H1 (cell line): ENCODE measurements around the gene CCIN. TPM values are rescaled to one million over a fixed set of nuclear protein-coding genes. Genes with fewer than 3 reads are reported as not detected.

Experiments used
- CTCF ChIA-PET: fragments of 300-600 bp; sonication (Branson Sonifier 250); formaldehyde crosslinking; loops from one replicate; lab custom pipeline; 2021; ENCODE audit not compliant: partially characterized antibody; lab: Charles Lee
- POLR2A ChIA-PET: fragments of 300-600 bp; sonication (Branson Sonifier 250); formaldehyde crosslinking; loops from one replicate; lab custom pipeline; 2021; ENCODE audit warnings: inconsistent platforms; ENCODE audit not compliant: partially characterized antibody; lab: Charles Lee
- DNase-seq, 2 experiments: peaks; one replicate each; pipeline versions ENCODE4 v3.0.0 to v3.0.0-alpha.2; 2010 to 2022; ENCODE audit warnings: low spot score in 2 of 2, low read depth in 1 of 2, mixed read lengths in 1 of 2
- FAIRE-seq: peaks from 2 replicates; lab custom pipeline; 2011; peaks lifted over from hg19 to GRCh38; lab: Jason Lieb, UNC
- H2AFZ ChIP-seq: 2 replicates; pipeline ENCODE4 v1.8.1; 2012; ENCODE audit warnings: low read length, inconsistent platforms
- H2AK5ac ChIP-seq: 2 replicates; pipeline ENCODE4 v1.6.1; 2013; ENCODE audit warnings: low read depth, low read length
- H2BK120ac ChIP-seq: replicated peaks from 2 replicates; pipeline ENCODE3; 2013; ENCODE audit warnings: low read depth, low read length, inconsistent platforms
- H2BK12ac ChIP-seq: 2 replicates; pipeline ENCODE4 v1.6.1; 2013; ENCODE audit warnings: low read depth, low read length
- H2BK15ac ChIP-seq: 2 replicates; pipeline ENCODE4 v1.6.1; 2013; ENCODE audit warnings: low read length
- H2BK20ac ChIP-seq: 2 replicates; pipeline ENCODE4 v1.6.1; 2013; ENCODE audit warnings: low read length
- H2BK5ac ChIP-seq: 2 replicates; pipeline ENCODE4 v1.6.1; 2013; ENCODE audit warnings: low read depth, low read length
- H3K14ac ChIP-seq: 2 replicates; pipeline ENCODE4 v1.6.1; 2013; ENCODE audit warnings: inconsistent platforms; ENCODE audit not compliant: insufficient read length
- H3K18ac ChIP-seq: 2 replicates; pipeline ENCODE4 v1.6.1; 2013; ENCODE audit warnings: low read length; ENCODE audit errors: extremely low read depth
- H3K23ac ChIP-seq: 2 replicates; pipeline ENCODE4 v1.6.1; 2013; ENCODE audit warnings: inconsistent platforms; ENCODE audit not compliant: insufficient read length
- H3K23me2 ChIP-seq: 2 replicates; pipeline ENCODE4 v1.6.1; 2013; ENCODE audit warnings: low read depth, low read length
- H3K27ac ChIP-seq: 2 replicates; pipeline ENCODE4 v1.6.1; 2011; ENCODE audit warnings: low read depth, low read length, inconsistent platforms
- H3K27me3 ChIP-seq, 4 experiments: replicated peaks in 1 of 4; 1 replicate in 1 of 4; 2 replicates in 3 of 4; pipeline versions ENCODE4 v1.6.1 to v1.8.1; 2011 to 2013; ENCODE audit warnings: low read length in 3 of 4, mild to moderate bottlenecking in 3 of 4, inconsistent platforms in 2 of 4, mixed read lengths in 2 of 4, moderate library complexity in 1 of 4; ENCODE audit not compliant: control insufficient read depth in 3 of 4, insufficient read depth in 3 of 4; ENCODE audit errors: extremely low read depth in 1 of 4
- H3K36me3 ChIP-seq, 4 experiments: 2 replicates each; pipeline versions ENCODE4 v1.6.1 to v1.8.1; 2011 to 2013; ENCODE audit warnings: mild to moderate bottlenecking in 4 of 4, low read length in 3 of 4, moderate library complexity in 2 of 4, control low read depth in 1 of 4, inconsistent platforms in 1 of 4; ENCODE audit not compliant: insufficient read depth in 4 of 4, control insufficient read depth in 2 of 4
- H3K4ac ChIP-seq: replicated peaks from 2 replicates; pipeline ENCODE3; 2013; ENCODE audit warnings: low read length, low read depth, mixed read lengths, inconsistent platforms; ENCODE audit not compliant: insufficient read length
- H3K4me1 ChIP-seq, 4 experiments: replicated peaks in 1 of 4; 1 replicate in 1 of 4; 2 replicates in 3 of 4; pipeline versions ENCODE4 v1.6.1 to v1.8.1; 2011 to 2013; ENCODE audit warnings: low read length in 3 of 4, inconsistent platforms in 2 of 4, mixed read lengths in 1 of 4; ENCODE audit not compliant: insufficient read depth in 4 of 4, control insufficient read depth in 3 of 4
- H3K4me2 ChIP-seq, 2 experiments: 2 replicates each; pipeline versions ENCODE4 v1.6.1 to v1.8.1; 2011 to 2013; ENCODE audit warnings: low read depth in 2 of 2, low read length in 2 of 2, control low read depth in 1 of 2, inconsistent platforms in 1 of 2, mild to moderate bottlenecking in 1 of 2; ENCODE audit not compliant: insufficient read depth in 1 of 2
- H3K4me3 ChIP-seq, 4 experiments: fragments of 200-600, 300-600 bp in 1 of 4; sonication (generic), shearing (Covaris generic), sonication (Bioruptor Twin) in 1 of 4; 2 replicates each; pipeline versions ENCODE4 v1.5.1 to v1.8.1; 2011 to 2016; ENCODE audit warnings: low read length in 4 of 4, low read depth in 3 of 4, control low read depth in 2 of 4, inconsistent platforms in 2 of 4, mild to moderate bottlenecking in 2 of 4, mixed read lengths in 1 of 4, moderate library complexity in 1 of 4; ENCODE audit not compliant: insufficient read depth in 2 of 4; ENCODE audit errors: extremely low read depth in 1 of 4
- H3K56ac ChIP-seq: replicated peaks from 2 replicates; pipeline ENCODE3; 2013; ENCODE audit warnings: low read depth, mild to moderate bottlenecking, mixed read lengths, low read length, inconsistent platforms; ENCODE audit not compliant: insufficient read length
- H3K79me1 ChIP-seq: 2 replicates; pipeline ENCODE4 v1.6.1; 2013; ENCODE audit warnings: low read depth, low read length, control low read depth
- H3K79me2 ChIP-seq, 2 experiments: 2 replicates each; pipeline versions ENCODE4 v1.6.1 to v1.8.1; 2012 to 2013; ENCODE audit warnings: low read length in 2 of 2, mild to moderate bottlenecking in 2 of 2, inconsistent platforms in 1 of 2; ENCODE audit not compliant: insufficient read depth in 2 of 2, control insufficient read depth in 1 of 2
- H3K9ac ChIP-seq, 4 experiments: replicated peaks in 1 of 4; 1 replicate in 1 of 4; 2 replicates in 3 of 4; pipeline versions ENCODE4 v1.6.1 to v1.8.1; 2011 to 2013; ENCODE audit warnings: low read depth in 3 of 4, low read length in 3 of 4, control low read depth in 2 of 4, mild to moderate bottlenecking in 2 of 4, moderate library complexity in 2 of 4, inconsistent platforms in 1 of 4; ENCODE audit errors: extremely low read depth in 1 of 4
- H3K9me3 ChIP-seq, 2 experiments: 2 replicates each; pipeline versions ENCODE4 v1.6.1 to v1.8.1; 2012 to 2013; ENCODE audit warnings: mild to moderate bottlenecking in 2 of 2, moderate library complexity in 2 of 2, control low read depth in 1 of 2, inconsistent platforms in 1 of 2, low read depth in 1 of 2, low read length in 1 of 2, mixed read lengths in 1 of 2; ENCODE audit not compliant: insufficient read depth in 2 of 2
- H4K20me1 ChIP-seq, 2 experiments: replicated peaks in 1 of 2; 2 replicates each; pipeline versions ENCODE3 to v1.8.1; 2011 to 2013; ENCODE audit warnings: inconsistent platforms in 2 of 2, low read length in 2 of 2, mild to moderate bottlenecking in 1 of 2; ENCODE audit not compliant: insufficient read depth in 2 of 2, control insufficient read depth in 1 of 2
- H4K5ac ChIP-seq: 2 replicates; pipeline ENCODE4 v1.6.1; 2013; ENCODE audit warnings: low read length, low read depth, mixed read lengths, inconsistent platforms; ENCODE audit not compliant: insufficient read length
- H4K8ac ChIP-seq: 2 replicates; pipeline ENCODE4 v1.8.0; 2013; ENCODE audit warnings: mild to moderate bottlenecking, moderate library complexity, low read length, inconsistent platforms; ENCODE audit not compliant: insufficient read depth; ENCODE audit errors: extremely low read depth
- H4K91ac ChIP-seq: replicated peaks from 2 replicates; pipeline ENCODE3; 2013; ENCODE audit warnings: low read length, mixed read lengths, inconsistent platforms; ENCODE audit not compliant: insufficient read length
- BRCA1 ChIP-seq: IDR thresholded peaks from 2 replicates; pipeline ENCODE4 v1.6.1; 2012; ENCODE audit warnings: low read depth, low read length, improper control_type of control experiment
- CTBP2 ChIP-seq: IDR thresholded peaks from 2 replicates; pipeline ENCODE4 v1.7.0; 2011; ENCODE audit warnings: borderline replicate concordance, mild to moderate bottlenecking, moderate library complexity, mixed read lengths, low read length; ENCODE audit not compliant: insufficient read depth, insufficient read length
- EGR1 ChIP-seq: IDR thresholded peaks from 2 replicates; pipeline ENCODE4 v1.6.1; 2011; ENCODE audit warnings: low read depth, low read length, borderline replicate concordance
- GABPA ChIP-seq: IDR thresholded peaks from 2 replicates; pipeline ENCODE4 v1.6.1; 2011; ENCODE audit warnings: mild to moderate bottlenecking, low read length, moderate library complexity, borderline replicate concordance; ENCODE audit not compliant: insufficient read depth
- HDAC2 ChIP-seq, 2 experiments: fragments of 300-600 bp in 1 of 2; sonication (generic) in 1 of 2; IDR thresholded peaks; 2 replicates each; pipeline ENCODE4 v1.6.1; 2011 to 2012; ENCODE audit warnings: low read depth in 2 of 2, low read length in 2 of 2, mild to moderate bottlenecking in 2 of 2, moderate library complexity in 2 of 2, borderline replicate concordance in 1 of 2, inconsistent platforms in 1 of 2
- NRF1 ChIP-seq: IDR thresholded peaks from 2 replicates; pipeline ENCODE4 v1.6.1; 2011; ENCODE audit warnings: mild to moderate bottlenecking, low read depth, low read length, improper control_type of control experiment
- RAD21 ChIP-seq, 2 experiments: IDR thresholded peaks in 1 of 2; conservative IDR thresholded peaks in 1 of 2; 2 replicates each; pipeline ENCODE4 v1.6.1; 2011; ENCODE audit warnings: low read depth in 2 of 2, low read length in 2 of 2, improper control_type of control experiment in 1 of 2, inconsistent platforms in 1 of 2, mild to moderate bottlenecking in 1 of 2, moderate library complexity in 1 of 2
- RFX5 ChIP-seq: IDR thresholded peaks from 2 replicates; pipeline ENCODE4 v1.6.1; 2011; ENCODE audit warnings: low read depth, low read length, improper control_type of control experiment, borderline replicate concordance
- SIX5 ChIP-seq: IDR thresholded peaks from 2 replicates; pipeline ENCODE4 v1.6.1; 2011; ENCODE audit warnings: mild to moderate bottlenecking, low read depth, low read length
- SP1 ChIP-seq: IDR thresholded peaks from 2 replicates; pipeline ENCODE4 v1.6.1; 2011; ENCODE audit warnings: low read depth, low read length
- SP2 ChIP-seq: IDR thresholded peaks from 2 replicates; pipeline ENCODE4 v1.6.1; 2012; ENCODE audit warnings: mild to moderate bottlenecking, low read length, inconsistent platforms
- WGBS, 2 experiments: shearing (Covaris generic) in 1 of 2; methylation state at CpG; one replicate each; pipeline versions ENCODE4 v1.1.6 to v1.1.7; 2013 to 2015; ENCODE audit warnings: low lambda C conversion rate in 2 of 2, mixed read lengths in 2 of 2, inconsistent platforms in 1 of 2, low coverage in 1 of 2, missing lambda C conversion rate in 1 of 2; ENCODE audit not compliant: insufficient replicate concordance in 2 of 2, insufficient coverage in 1 of 2, insufficient read length in 1 of 2; ENCODE audit errors: extremely low coverage in 1 of 2, missing lambda C conversion rate in 1 of 2; 5-methylcytosine and 5-hydroxymethylcytosine counted together
- polyA plus RNA-seq, 7 experiments: library from polyadenylated mRNA; depleted of rRNA in 3 of 7; stranded (reverse) in 5 of 7; unstranded in 2 of 7; fragments of >200 nt in 5 of 7; fragments of 200-250 nt in 2 of 7; gene quantifications; 1 replicate in 5 of 7; 2 replicates in 1 of 7; 4 replicates in 1 of 7; pipeline versions ENCODE4 v1.2.1 to v1.2.3, GENCODE V29; 2011 to 2013; ENCODE audit warnings: missing spikeins in 2 of 7, mixed read lengths in 2 of 7
- total RNA-seq: library from RNA; stranded (reverse); fragmentation: NEBNext Ultra II Directional; extraction: Animal tissue kit (Norgen Biotek cat#: 25700); gene quantifications from 2 replicates; pipeline ENCODE4 v1.2.1, GENCODE V29; 2021

Gene CCIN
- total and polyA plus RNA-seq, 2 of the 8 experiments (the other 6 are each of a cell fraction or from before 2014, with no cell fraction given), result 0.19 to 0.21 TPM

- Histone ChIP-seq H3K36me3 (no peaks in the 10 kb centered on the region), H4K91ac (peak overlapping the region; percentile 51), H2BK20ac (no peak overlapping the region), H4K5ac (peak overlapping the region; percentile 77), H3K4me1 (peaks cover 11 to 25% (median 17%) of the 10 kb centered on the region in 4 experiments), H3K14ac (no peak overlapping the region), H2BK5ac (no peak overlapping the region; the same call in 1 of the 2 replicates), H3K56ac (no peak overlapping the region), H3K9ac (no peak overlapping the region), H3K23me2 (peaks cover 2% of the 10 kb centered on the region; the same call in 1 of the 2 replicates), H3K79me2 (no peaks in the 10 kb centered on the region), H2AK5ac (no peak overlapping the region), H3K27me3 (no peaks in the 10 kb centered on the region), H3K4me2 (peak overlapping the region; percentile 23 to 74; a peak in 3 of 4 replicates), H2BK120ac (no peak overlapping the region), H3K9me3 (no peaks in the 10 kb centered on the region), H3K4ac (no peak overlapping the region), H3K4me3 (peak overlapping the region; percentile 29 to 62 (median 39)), H3K79me1 (no peaks in the 10 kb centered on the region), H3K23ac (no peak overlapping the region), H2BK12ac (peak overlapping the region; percentile 80; the same call in 1 of the 2 replicates), H2AFZ (peak overlapping the region; percentile 86), H4K20me1 (no peaks in the 10 kb centered on the region), H3K18ac (peak overlapping the region; percentile 32; the same call in 1 of the 2 replicates), H2BK15ac (no peak overlapping the region), H4K8ac (no peak overlapping the region), H3K27ac (no peak overlapping the region)
- peak; percentile 39 for FAIRE-seq
- ChIA-PET CTCF (interaction anchor here (0.6 to 10.2 kb wide), 29 partner anchors 9 to 1129 kb away, joined by 3 to 153 read pairs (median 5); partner anchors contain the start of genes CLTA and GLIPR2), POLR2A (interaction anchor here (0.6 to 4.4 kb wide), 4 partner anchors 23 to 62 kb away, joined by 3 to 19 read pairs (median 5); partner anchors contain the start of genes CLTA and GLIPR2)
- WGBS, 2 experiments, result 15% methylated on average over 55 of the region's 58 CpGs; no CpG with 5 or more reads in 1 of the 2 experiments
- peak; percentile 25 to 96 for DNase-seq
- peak; percentile 85 for TF ChIP-seq RAD21 (IDR thresholded peaks at IDR 0.05 in 1 of 2, conservative IDR thresholded peaks at IDR 0.05 in 1 of 2; ENCODE audit: low read depth in 2 of 2, low read length in 2 of 2)
- no peak for TF ChIP-seq CTBP2
- no peak for TF ChIP-seq GABPA
- TF ChIP-seq SP1, result no peak
- no peak for TF ChIP-seq SIX5
- TF ChIP-seq RFX5, result no peak
- TF ChIP-seq EGR1, result no peak
- no peak for TF ChIP-seq SP2
- peak in 1 of 2 experiments; percentile 97; a peak in 2 of 4 replicates for TF ChIP-seq HDAC2 (IDR thresholded peaks at IDR 0.05; ENCODE audit: borderline replicate concordance in 1 of 2, low read depth in 2 of 2, low read length in 2 of 2)
- TF ChIP-seq BRCA1, result no peak
- TF ChIP-seq NRF1, result no peak
These were observed 2.8 kb upstream of the CCIN start for GRCh38 chr9:36166168-36166927.
